PC-9 (cell line): ENCODE results near the gene HTR3B. TPM values are rescaled to one million over a fixed set of nuclear protein-coding genes. Genes with fewer than 3 reads are reported as not detected.

Experiments used
- BruUV-seq: library from RNA; stranded (reverse); fragments of 400-500 nt; replicated peaks from 2 replicates; lab custom pipeline; 2021; lab: Mats Ljungman, UMichigan
- CTCF ChIA-PET: fragments of 300-600 bp; sonication (Branson Sonifier 250); formaldehyde crosslinking; loops from one replicate; lab custom pipeline; 2022; ENCODE audit warnings: antibody characterized with exemption; lab: Charles Lee
- POLR2A ChIA-PET: fragments of 300-600 bp; sonication (Branson Sonifier 250); formaldehyde crosslinking; loops from one replicate; lab custom pipeline; 2022; ENCODE audit warnings: antibody characterized with exemption; ENCODE audit not compliant: unreplicated experiment; lab: Charles Lee
- DNase-seq, 2 experiments: peaks; one replicate each; pipeline versions ENCODE4 v3.0.0 to v3.0.0-alpha.2; 2015 to 2022; ENCODE audit warnings: mixed read lengths in 1 of 2
- H2AFZ ChIP-seq: fragments of 200-600 bp; sonication (generic); 2 replicates; pipeline ENCODE4 v1.8.1; 2017; ENCODE audit warnings: antibody characterized with exemption
- H3F3A ChIP-seq: fragments of 200-600 bp; sonication (generic); 2 replicates; pipeline ENCODE4 v1.8.1; 2017; ENCODE audit warnings: antibody characterized with exemption, mild to moderate bottlenecking, low read depth; ENCODE audit not compliant: insufficient read depth
- H3K27ac ChIP-seq: fragments of 200-600 bp; sonication (generic); 2 replicates; pipeline ENCODE4 v1.6.1; 2016; ENCODE audit warnings: mixed run types
- H3K27me3 ChIP-seq: fragments of 200-600 bp; sonication (generic); 2 replicates; pipeline ENCODE4 v1.6.1; 2016; ENCODE audit warnings: low read depth, mixed run types; ENCODE audit not compliant: insufficient read depth
- H3K36me3 ChIP-seq: fragments of 200-600 bp; sonication (generic); 2 replicates; pipeline ENCODE4 v1.6.1; 2016; ENCODE audit warnings: low read depth, mixed run types
- H3K4me1 ChIP-seq: fragments of 200-600 bp; sonication (generic); replicated peaks from 2 replicates; pipeline ENCODE4 v1.6.1; 2016; ENCODE audit warnings: mixed run types; ENCODE audit not compliant: insufficient read depth
- H3K4me2 ChIP-seq: fragments of 200-600 bp; sonication (generic); 2 replicates; pipeline ENCODE4 v1.6.1; 2017; ENCODE audit warnings: mixed run types
- H3K4me3 ChIP-seq: fragments of 200-600 bp; sonication (generic); 2 replicates; pipeline ENCODE4 v1.6.1; 2016; ENCODE audit warnings: mixed run types
- H3K79me2 ChIP-seq: fragments of 200-600 bp; sonication (generic); 2 replicates; pipeline ENCODE4 v1.6.1; 2017; ENCODE audit warnings: low read depth, mixed run types
- H3K9me2 ChIP-seq: fragments of 200-600 bp; sonication (generic); 2 replicates; pipeline ENCODE4 v1.8.1; 2017; ENCODE audit warnings: mild to moderate bottlenecking; ENCODE audit not compliant: insufficient read depth
- H3K9me3 ChIP-seq: fragments of 200-600 bp; sonication (generic); 2 replicates; pipeline ENCODE4 v1.8.1; 2016; ENCODE audit warnings: low read depth; ENCODE audit not compliant: insufficient read depth
- H4K20me1 ChIP-seq: fragments of 200-600 bp; sonication (generic); 2 replicates; pipeline ENCODE4 v1.8.1; 2017; ENCODE audit not compliant: insufficient read depth
- EZH2 ChIP-seq: fragments of 200-600 bp; sonication (generic); IDR thresholded peaks from 2 replicates; pipeline ENCODE4 v1.8.0; 2017; ENCODE audit warnings: antibody characterized with exemption, low read depth
- intact Hi-C: fragments of 100-400 bp; cut with micrococcal nuclease; formaldehyde crosslinking; loops from one replicate; pipeline ENCODE4 v1.10.0; 2022; ENCODE audit not compliant: unreplicated experiment
- total RNA-seq: library from RNA; stranded (reverse); gene quantifications from 2 replicates; pipeline ENCODE4 v1.2.3, GENCODE V29; 2021
- TF ChIP-seq, protein P1 (sequence below): fragments of 200-600 bp; sonication (generic); conservative IDR thresholded peaks from 2 replicates; pipeline ENCODE4 v1.6.1; 2017; ENCODE audit warnings: mixed run types, antibody characterized with exemption, mild to moderate bottlenecking, moderate library complexity

The HTR3B gene
- total RNA-seq, 1 experiment from 2014 or later, result not detected

GRCh38 chr11:113895367-113896155, 9.0 kb upstream of the HTR3B start:
- ChIA-PET POLR2A (no interaction called here), CTCF (interaction anchor here (0.5 to 2.1 kb wide), 4 partner anchors 14 to 420 kb away, joined by 3 to 15 read pairs (median 4); partner anchors contain the start of gene DRD2)
- H4K20me1 ChIP-seq, result no peaks in the 10 kb centered on the region
- DNase-seq, result no peak
- intact Hi-C loops, result loop anchor here (1.0 kb wide), 1 partner anchor 366 kb away; no protein-coding TSS in a partner anchor
- no peaks in the 10 kb centered on the region for H3K36me3 ChIP-seq
- TF ChIP-seq EZH2, result no peak
- TF ChIP-seq, protein P1, sequence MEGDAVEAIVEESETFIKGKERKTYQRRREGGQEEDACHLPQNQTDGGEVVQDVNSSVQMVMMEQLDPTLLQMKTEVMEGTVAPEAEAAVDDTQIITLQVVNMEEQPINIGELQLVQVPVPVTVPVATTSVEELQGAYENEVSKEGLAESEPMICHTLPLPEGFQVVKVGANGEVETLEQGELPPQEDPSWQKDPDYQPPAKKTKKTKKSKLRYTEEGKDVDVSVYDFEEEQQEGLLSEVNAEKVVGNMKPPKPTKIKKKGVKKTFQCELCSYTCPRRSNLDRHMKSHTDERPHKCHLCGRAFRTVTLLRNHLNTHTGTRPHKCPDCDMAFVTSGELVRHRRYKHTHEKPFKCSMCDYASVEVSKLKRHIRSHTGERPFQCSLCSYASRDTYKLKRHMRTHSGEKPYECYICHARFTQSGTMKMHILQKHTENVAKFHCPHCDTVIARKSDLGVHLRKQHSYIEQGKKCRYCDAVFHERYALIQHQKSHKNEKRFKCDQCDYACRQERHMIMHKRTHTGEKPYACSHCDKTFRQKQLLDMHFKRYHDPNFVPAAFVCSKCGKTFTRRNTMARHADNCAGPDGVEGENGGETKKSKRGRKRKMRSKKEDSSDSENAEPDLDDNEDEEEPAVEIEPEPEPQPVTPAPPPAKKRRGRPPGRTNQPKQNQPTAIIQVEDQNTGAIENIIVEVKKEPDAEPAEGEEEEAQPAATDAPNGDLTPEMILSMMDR, result no peak
- no peaks in the 10 kb centered on the region for H3K4me1 ChIP-seq
- no peaks in the 10 kb centered on the region for H3F3A ChIP-seq
- no peak overlapping the region for H3K4me3 ChIP-seq
- H3K27ac ChIP-seq, result no peak overlapping the region
- H3K9me2 ChIP-seq, result no peaks in the 10 kb centered on the region
- H3K79me2 ChIP-seq, result no peaks in the 10 kb centered on the region
- no TSS peak for BruUV-seq
- H3K4me2 ChIP-seq, result no peak overlapping the region
- no peaks in the 10 kb centered on the region for H3K9me3 ChIP-seq
- H3K27me3 ChIP-seq, result peaks cover 39% of the 10 kb centered on the region
- no peak overlapping the region for H2AFZ ChIP-seq

GRCh38 chr11:113896156-113896879, 8.3 kb upstream of the HTR3B start:
- Histone ChIP-seq H3K4me2 (no peak overlapping the region), H4K20me1 (no peaks in the 10 kb centered on the region), H3F3A (no peaks in the 10 kb centered on the region), H3K36me3 (no peaks in the 10 kb centered on the region), H3K4me1 (no peaks in the 10 kb centered on the region), H3K9me3 (no peaks in the 10 kb centered on the region), H3K9me2 (no peaks in the 10 kb centered on the region), H3K27ac (no peak overlapping the region), H2AFZ (no peak overlapping the region), H3K27me3 (peaks cover 46% of the 10 kb centered on the region), H3K79me2 (no peaks in the 10 kb centered on the region), H3K4me3 (no peak overlapping the region)
- POLR2A ChIA-PET, result no interaction called here
- BruUV-seq, result no TSS peak
- no peak for DNase-seq
- intact Hi-C loops, result loop anchor here (1.0 kb wide), 1 partner anchor 365 kb away; no protein-coding TSS in a partner anchor
- TF ChIP-seq, protein P1, result peak; percentile 76
- no peak for TF ChIP-seq EZH2
- CTCF ChIA-PET, result interaction anchor here (0.6 to 2.1 kb wide), 4 partner anchors 14 to 443 kb away, joined by 3 to 15 read pairs (median 4); partner anchors contain the start of gene DRD2

- ChIA-PET CTCF (no interaction called here), POLR2A (no interaction called here)
- intact Hi-C loops, result no loop called here
- Histone ChIP-seq H3K9me3 (no peaks in the 10 kb centered on the region), H3K9me2 (no peaks in the 10 kb centered on the region), H3K4me2 (no peak overlapping the region), H3K79me2 (no peaks in the 10 kb centered on the region), H3K4me1 (no peaks in the 10 kb centered on the region), H3K27ac (no peak overlapping the region), H3K36me3 (no peaks in the 10 kb centered on the region), H3F3A (no peaks in the 10 kb centered on the region), H2AFZ (no peak overlapping the region), H3K27me3 (peaks cover 95% of the 10 kb centered on the region), H3K4me3 (no peak overlapping the region), H4K20me1 (no peaks in the 10 kb centered on the region)
- DNase-seq, result no peak
- TF ChIP-seq, protein P1, result no peak
- no peak for TF ChIP-seq EZH2
- BruUV-seq, result no TSS peak
These were observed 3.5 kb upstream of the HTR3B start for GRCh38 chr11:113901141-113901540.
